H1 (cell line): Measurements from ENCODE around the gene DNTTIP2. TPM values are rescaled to one million over a fixed set of nuclear protein-coding genes. Genes with fewer than 3 reads are reported as not detected.

Experiments
- CTCF ChIA-PET: fragments of 300-600 bp; sonication (Branson Sonifier 250); formaldehyde crosslinking; loops from one replicate; lab custom pipeline; 2021; ENCODE audit not compliant: partially characterized antibody; lab: Charles Lee
- POLR2A ChIA-PET: fragments of 300-600 bp; sonication (Branson Sonifier 250); formaldehyde crosslinking; loops from one replicate; lab custom pipeline; 2021; ENCODE audit warnings: inconsistent platforms; ENCODE audit not compliant: partially characterized antibody; lab: Charles Lee
- DNase-seq, 2 experiments: peaks; one replicate each; pipeline versions ENCODE4 v3.0.0 to v3.0.0-alpha.2; 2010 to 2022; ENCODE audit warnings: low spot score in 2 of 2, low read depth in 1 of 2, mixed read lengths in 1 of 2
- FAIRE-seq: peaks from 2 replicates; lab custom pipeline; 2011; peaks lifted over from hg19 to GRCh38; lab: Jason Lieb, UNC
- H2AFZ ChIP-seq: 2 replicates; pipeline ENCODE4 v1.8.1; 2012; ENCODE audit warnings: low read length, inconsistent platforms
- H2AK5ac ChIP-seq: 2 replicates; pipeline ENCODE4 v1.6.1; 2013; ENCODE audit warnings: low read depth, low read length
- H2BK120ac ChIP-seq: replicated peaks from 2 replicates; pipeline ENCODE3; 2013; ENCODE audit warnings: low read depth, low read length, inconsistent platforms
- H2BK12ac ChIP-seq: 2 replicates; pipeline ENCODE4 v1.6.1; 2013; ENCODE audit warnings: low read depth, low read length
- H2BK15ac ChIP-seq: 2 replicates; pipeline ENCODE4 v1.6.1; 2013; ENCODE audit warnings: low read length
- H2BK20ac ChIP-seq: 2 replicates; pipeline ENCODE4 v1.6.1; 2013; ENCODE audit warnings: low read length
- H2BK5ac ChIP-seq: 2 replicates; pipeline ENCODE4 v1.6.1; 2013; ENCODE audit warnings: low read depth, low read length
- H3K14ac ChIP-seq: 2 replicates; pipeline ENCODE4 v1.6.1; 2013; ENCODE audit warnings: inconsistent platforms; ENCODE audit not compliant: insufficient read length
- H3K18ac ChIP-seq: 2 replicates; pipeline ENCODE4 v1.6.1; 2013; ENCODE audit warnings: low read length; ENCODE audit errors: extremely low read depth
- H3K23ac ChIP-seq: 2 replicates; pipeline ENCODE4 v1.6.1; 2013; ENCODE audit warnings: inconsistent platforms; ENCODE audit not compliant: insufficient read length
- H3K23me2 ChIP-seq: 2 replicates; pipeline ENCODE4 v1.6.1; 2013; ENCODE audit warnings: low read depth, low read length
- H3K27ac ChIP-seq: 2 replicates; pipeline ENCODE4 v1.6.1; 2011; ENCODE audit warnings: low read depth, low read length, inconsistent platforms
- H3K27me3 ChIP-seq, 4 experiments: replicated peaks in 1 of 4; 1 replicate in 1 of 4; 2 replicates in 3 of 4; pipeline versions ENCODE4 v1.6.1 to v1.8.1; 2011 to 2013; ENCODE audit warnings: low read length in 3 of 4, mild to moderate bottlenecking in 3 of 4, inconsistent platforms in 2 of 4, mixed read lengths in 2 of 4, moderate library complexity in 1 of 4; ENCODE audit not compliant: control insufficient read depth in 3 of 4, insufficient read depth in 3 of 4; ENCODE audit errors: extremely low read depth in 1 of 4
- H3K36me3 ChIP-seq, 4 experiments: 2 replicates each; pipeline versions ENCODE4 v1.6.1 to v1.8.1; 2011 to 2013; ENCODE audit warnings: mild to moderate bottlenecking in 4 of 4, low read length in 3 of 4, moderate library complexity in 2 of 4, control low read depth in 1 of 4, inconsistent platforms in 1 of 4; ENCODE audit not compliant: insufficient read depth in 4 of 4, control insufficient read depth in 2 of 4
- H3K4ac ChIP-seq: replicated peaks from 2 replicates; pipeline ENCODE3; 2013; ENCODE audit warnings: low read length, low read depth, mixed read lengths, inconsistent platforms; ENCODE audit not compliant: insufficient read length
- H3K4me1 ChIP-seq, 4 experiments: replicated peaks in 1 of 4; 1 replicate in 1 of 4; 2 replicates in 3 of 4; pipeline versions ENCODE4 v1.6.1 to v1.8.1; 2011 to 2013; ENCODE audit warnings: low read length in 3 of 4, inconsistent platforms in 2 of 4, mixed read lengths in 1 of 4; ENCODE audit not compliant: insufficient read depth in 4 of 4, control insufficient read depth in 3 of 4
- H3K4me2 ChIP-seq, 2 experiments: 2 replicates each; pipeline versions ENCODE4 v1.6.1 to v1.8.1; 2011 to 2013; ENCODE audit warnings: low read depth in 2 of 2, low read length in 2 of 2, control low read depth in 1 of 2, inconsistent platforms in 1 of 2, mild to moderate bottlenecking in 1 of 2; ENCODE audit not compliant: insufficient read depth in 1 of 2
- H3K4me3 ChIP-seq, 4 experiments: fragments of 200-600, 300-600 bp in 1 of 4; sonication (generic), shearing (Covaris generic), sonication (Bioruptor Twin) in 1 of 4; 2 replicates each; pipeline versions ENCODE4 v1.5.1 to v1.8.1; 2011 to 2016; ENCODE audit warnings: low read length in 4 of 4, low read depth in 3 of 4, control low read depth in 2 of 4, inconsistent platforms in 2 of 4, mild to moderate bottlenecking in 2 of 4, mixed read lengths in 1 of 4, moderate library complexity in 1 of 4; ENCODE audit not compliant: insufficient read depth in 2 of 4; ENCODE audit errors: extremely low read depth in 1 of 4
- H3K56ac ChIP-seq: replicated peaks from 2 replicates; pipeline ENCODE3; 2013; ENCODE audit warnings: low read depth, mild to moderate bottlenecking, mixed read lengths, low read length, inconsistent platforms; ENCODE audit not compliant: insufficient read length
- H3K79me1 ChIP-seq: 2 replicates; pipeline ENCODE4 v1.6.1; 2013; ENCODE audit warnings: low read depth, low read length, control low read depth
- H3K79me2 ChIP-seq, 2 experiments: 2 replicates each; pipeline versions ENCODE4 v1.6.1 to v1.8.1; 2012 to 2013; ENCODE audit warnings: low read length in 2 of 2, mild to moderate bottlenecking in 2 of 2, inconsistent platforms in 1 of 2; ENCODE audit not compliant: insufficient read depth in 2 of 2, control insufficient read depth in 1 of 2
- H3K9ac ChIP-seq, 4 experiments: replicated peaks in 1 of 4; 1 replicate in 1 of 4; 2 replicates in 3 of 4; pipeline versions ENCODE4 v1.6.1 to v1.8.1; 2011 to 2013; ENCODE audit warnings: low read depth in 3 of 4, low read length in 3 of 4, control low read depth in 2 of 4, mild to moderate bottlenecking in 2 of 4, moderate library complexity in 2 of 4, inconsistent platforms in 1 of 4; ENCODE audit errors: extremely low read depth in 1 of 4
- H3K9me3 ChIP-seq, 2 experiments: 2 replicates each; pipeline versions ENCODE4 v1.6.1 to v1.8.1; 2012 to 2013; ENCODE audit warnings: mild to moderate bottlenecking in 2 of 2, moderate library complexity in 2 of 2, control low read depth in 1 of 2, inconsistent platforms in 1 of 2, low read depth in 1 of 2, low read length in 1 of 2, mixed read lengths in 1 of 2; ENCODE audit not compliant: insufficient read depth in 2 of 2
- H4K20me1 ChIP-seq, 2 experiments: replicated peaks in 1 of 2; 2 replicates each; pipeline versions ENCODE3 to v1.8.1; 2011 to 2013; ENCODE audit warnings: inconsistent platforms in 2 of 2, low read length in 2 of 2, mild to moderate bottlenecking in 1 of 2; ENCODE audit not compliant: insufficient read depth in 2 of 2, control insufficient read depth in 1 of 2
- H4K5ac ChIP-seq: 2 replicates; pipeline ENCODE4 v1.6.1; 2013; ENCODE audit warnings: low read length, low read depth, mixed read lengths, inconsistent platforms; ENCODE audit not compliant: insufficient read length
- H4K8ac ChIP-seq: 2 replicates; pipeline ENCODE4 v1.8.0; 2013; ENCODE audit warnings: mild to moderate bottlenecking, moderate library complexity, low read length, inconsistent platforms; ENCODE audit not compliant: insufficient read depth; ENCODE audit errors: extremely low read depth
- H4K91ac ChIP-seq: replicated peaks from 2 replicates; pipeline ENCODE3; 2013; ENCODE audit warnings: low read length, mixed read lengths, inconsistent platforms; ENCODE audit not compliant: insufficient read length
- BACH1 ChIP-seq: IDR thresholded peaks from 2 replicates; pipeline ENCODE4 v1.6.1; 2012; ENCODE audit warnings: low read length, improper control_type of control experiment
- BRCA1 ChIP-seq: IDR thresholded peaks from 2 replicates; pipeline ENCODE4 v1.6.1; 2012; ENCODE audit warnings: low read depth, low read length, improper control_type of control experiment
- CHD1 ChIP-seq: IDR thresholded peaks from 2 replicates; pipeline ENCODE4 v1.6.1; 2012; ENCODE audit warnings: low read depth, low read length, improper control_type of control experiment
- JUN ChIP-seq: IDR thresholded peaks from 2 replicates; pipeline ENCODE4 v1.6.1; 2011; ENCODE audit warnings: low read depth, mild to moderate bottlenecking, improper control_type of control experiment, low read length
- PHF8 ChIP-seq: fragments of 200-600 bp; sonication (generic); conservative IDR thresholded peaks from 2 replicates; pipeline ENCODE4 v1.7.1; 2012; ENCODE audit warnings: low read depth, mild to moderate bottlenecking, inconsistent platforms, low read length, moderate library complexity
- POLR2AphosphoS5 ChIP-seq: IDR thresholded peaks from 2 replicates; pipeline ENCODE4 v1.6.1; 2011; ENCODE audit warnings: low read depth, low read length
- RBBP5 ChIP-seq: IDR thresholded peaks from 2 replicates; pipeline ENCODE4 v1.7.1; 2012; ENCODE audit warnings: low read depth, mild to moderate bottlenecking, inconsistent platforms, low read length, moderate library complexity, borderline replicate concordance
- SAP30 ChIP-seq: fragments of 300-600 bp; sonication (generic); IDR thresholded peaks from 2 replicates; pipeline ENCODE4 v1.7.1; 2012; ENCODE audit warnings: low read length, moderate library complexity, mild to moderate bottlenecking, inconsistent platforms; ENCODE audit not compliant: insufficient read depth, insufficient replicate concordance
- TBP ChIP-seq: IDR thresholded peaks from 2 replicates; pipeline ENCODE4 v1.6.1; 2011; ENCODE audit warnings: low read depth, low read length, improper control_type of control experiment
- YY1 ChIP-seq: IDR thresholded peaks from 2 replicates; pipeline ENCODE4 v1.6.1; 2011; ENCODE audit warnings: low read depth, mild to moderate bottlenecking, low read length
- WGBS, 2 experiments: shearing (Covaris generic) in 1 of 2; methylation state at CpG; one replicate each; pipeline versions ENCODE4 v1.1.6 to v1.1.7; 2013 to 2015; ENCODE audit warnings: low lambda C conversion rate in 2 of 2, mixed read lengths in 2 of 2, inconsistent platforms in 1 of 2, low coverage in 1 of 2, missing lambda C conversion rate in 1 of 2; ENCODE audit not compliant: insufficient replicate concordance in 2 of 2, insufficient coverage in 1 of 2, insufficient read length in 1 of 2; ENCODE audit errors: extremely low coverage in 1 of 2, missing lambda C conversion rate in 1 of 2; 5-methylcytosine and 5-hydroxymethylcytosine counted together
- polyA plus RNA-seq, 7 experiments: library from polyadenylated mRNA; depleted of rRNA in 3 of 7; stranded (reverse) in 5 of 7; unstranded in 2 of 7; fragments of >200 nt in 5 of 7; fragments of 200-250 nt in 2 of 7; gene quantifications; 1 replicate in 5 of 7; 2 replicates in 1 of 7; 4 replicates in 1 of 7; pipeline versions ENCODE4 v1.2.1 to v1.2.3, GENCODE V29; 2011 to 2013; ENCODE audit warnings: missing spikeins in 2 of 7, mixed read lengths in 2 of 7
- total RNA-seq: library from RNA; stranded (reverse); fragmentation: NEBNext Ultra II Directional; extraction: Animal tissue kit (Norgen Biotek cat#: 25700); gene quantifications from 2 replicates; pipeline ENCODE4 v1.2.1, GENCODE V29; 2021
- TF ChIP-seq, protein P1 (sequence below): IDR thresholded peaks from 2 replicates; pipeline ENCODE4 v1.6.1; 2012; ENCODE audit warnings: inconsistent platforms
- TF ChIP-seq, protein P2 (sequence below): IDR thresholded peaks from 2 replicates; pipeline ENCODE4 v1.6.1; 2011; ENCODE audit warnings: low read length, improper control_type of control experiment

Gene DNTTIP2
- total and polyA plus RNA-seq, 2 of the 8 experiments (the other 6 are each of a cell fraction or from before 2014, with no cell fraction given), result 6.3 to 80.4 TPM

DNA sequence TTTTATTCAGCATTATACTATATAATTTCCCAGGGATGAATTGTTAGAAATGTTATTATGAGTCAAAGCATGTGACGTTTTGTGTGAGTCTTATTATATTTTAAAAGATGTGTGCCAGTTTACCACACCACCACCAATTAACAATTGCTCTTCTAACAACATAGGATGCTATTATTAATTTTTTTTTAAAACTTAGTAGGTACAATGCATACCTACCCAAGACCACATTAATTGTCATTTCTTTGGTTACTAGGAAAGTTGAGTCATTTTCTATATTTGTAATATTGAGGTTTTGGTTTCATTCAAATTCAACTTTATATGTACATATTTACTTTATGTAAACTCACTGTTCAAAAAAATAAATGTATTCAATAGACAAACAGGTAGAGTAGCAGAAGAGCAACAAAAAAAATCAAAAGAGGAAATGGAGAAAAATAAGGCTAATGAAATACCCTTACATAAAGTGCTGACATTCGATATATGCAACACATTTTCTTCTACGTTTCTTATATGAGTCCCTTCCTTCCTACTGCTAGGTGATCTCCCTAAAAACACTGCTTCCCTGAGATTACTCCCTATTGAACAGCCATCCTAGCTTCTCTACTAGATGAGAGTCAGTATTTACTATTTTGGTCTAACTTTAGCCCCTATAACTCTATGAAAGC lies 20.7 kb upstream of the DNTTIP2 start:
- Histone ChIP-seq H2BK15ac (no peak overlapping the region), H2BK120ac (no peak overlapping the region), H3K4ac (no peak overlapping the region), H3K4me1 (no peaks in the 10 kb centered on the region), H2AK5ac (no peak overlapping the region), H3K18ac (no peak overlapping the region), H3K23me2 (no peaks in the 10 kb centered on the region), H3K79me2 (0 out of 4 replicates have a peak, but pooled peaks cover 0 to 5% of the 10 kb centered on the region in 2 experiments), H3K27ac (no peak overlapping the region), H4K5ac (no peak overlapping the region), H3K36me3 (peaks cover 0 to 11% (median 2%) of the 10 kb centered on the region in 4 experiments; a peak in 5 of 8 replicates), H3K14ac (no peak overlapping the region), H3K9me3 (no peaks in the 10 kb centered on the region), H3K27me3 (no peaks in the 10 kb centered on the region), H3K79me1 (no peaks in the 10 kb centered on the region), H3K9ac (no peak overlapping the region), H4K20me1 (no peaks in the 10 kb centered on the region), H3K56ac (no peak overlapping the region), H4K91ac (no peak overlapping the region), H4K8ac (no peak overlapping the region), H2BK20ac (no peak overlapping the region), H2AFZ (no peak overlapping the region), H2BK12ac (no peak overlapping the region), H2BK5ac (no peak overlapping the region), H3K23ac (no peak overlapping the region), H3K4me3 (no peak overlapping the region), H3K4me2 (no peak overlapping the region)
- ChIA-PET CTCF (no interaction called here), POLR2A (no interaction called here)
- 86% methylated on average over 3 of the region's 3 CpGs; no CpG with 5 or more reads in 1 of the 2 experiments for WGBS, 2 experiments
- FAIRE-seq (no peak), DNase-seq (no peak)
- TF ChIP-seq TBP (no peak), YY1 (no peak), SAP30 (no peak), BACH1 (no peak), PHF8 (no peak), BRCA1 (no peak), POLR2AphosphoS5 (no peak), JUN (no peak), RBBP5 (no peak), CHD1 (no peak)
- TF ChIP-seq, protein P1, sequence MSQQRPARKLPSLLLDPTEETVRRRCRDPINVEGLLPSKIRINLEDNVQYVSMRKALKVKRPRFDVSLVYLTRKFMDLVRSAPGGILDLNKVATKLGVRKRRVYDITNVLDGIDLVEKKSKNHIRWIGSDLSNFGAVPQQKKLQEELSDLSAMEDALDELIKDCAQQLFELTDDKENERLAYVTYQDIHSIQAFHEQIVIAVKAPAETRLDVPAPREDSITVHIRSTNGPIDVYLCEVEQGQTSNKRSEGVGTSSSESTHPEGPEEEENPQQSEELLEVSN, result no peak
- TF ChIP-seq, protein P2, sequence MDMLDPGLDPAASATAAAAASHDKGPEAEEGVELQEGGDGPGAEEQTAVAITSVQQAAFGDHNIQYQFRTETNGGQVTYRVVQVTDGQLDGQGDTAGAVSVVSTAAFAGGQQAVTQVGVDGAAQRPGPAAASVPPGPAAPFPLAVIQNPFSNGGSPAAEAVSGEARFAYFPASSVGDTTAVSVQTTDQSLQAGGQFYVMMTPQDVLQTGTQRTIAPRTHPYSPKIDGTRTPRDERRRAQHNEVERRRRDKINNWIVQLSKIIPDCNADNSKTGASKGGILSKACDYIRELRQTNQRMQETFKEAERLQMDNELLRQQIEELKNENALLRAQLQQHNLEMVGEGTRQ, result no peak
